ENCODE measurements around the gene LOXL3.
A peak's percentile ranks its signal among the peaks of the same experiment; 100 is the strongest.
"Not testable (repeated sequence)": the region's sequence is repeated elsewhere in the genome, so short reads cannot be mapped to it uniquely, and the experiment has no call there.

The LOXL3 gene

GRCh38 chr2:74575320-74575719, 21.6 kb upstream of the LOXL3 start:
- no peak for FAIRE-seq
- DNase-seq (ENCODE audit: insufficient read length, low spot score), result no peak

- FAIRE-seq, result peak; percentile 90
- DNase-seq (ENCODE audit: insufficient read length, low spot score), result no peak
These were observed 20.2 kb upstream of the LOXL3 start for GRCh38 chr2:74573747-74574562.

DNA sequence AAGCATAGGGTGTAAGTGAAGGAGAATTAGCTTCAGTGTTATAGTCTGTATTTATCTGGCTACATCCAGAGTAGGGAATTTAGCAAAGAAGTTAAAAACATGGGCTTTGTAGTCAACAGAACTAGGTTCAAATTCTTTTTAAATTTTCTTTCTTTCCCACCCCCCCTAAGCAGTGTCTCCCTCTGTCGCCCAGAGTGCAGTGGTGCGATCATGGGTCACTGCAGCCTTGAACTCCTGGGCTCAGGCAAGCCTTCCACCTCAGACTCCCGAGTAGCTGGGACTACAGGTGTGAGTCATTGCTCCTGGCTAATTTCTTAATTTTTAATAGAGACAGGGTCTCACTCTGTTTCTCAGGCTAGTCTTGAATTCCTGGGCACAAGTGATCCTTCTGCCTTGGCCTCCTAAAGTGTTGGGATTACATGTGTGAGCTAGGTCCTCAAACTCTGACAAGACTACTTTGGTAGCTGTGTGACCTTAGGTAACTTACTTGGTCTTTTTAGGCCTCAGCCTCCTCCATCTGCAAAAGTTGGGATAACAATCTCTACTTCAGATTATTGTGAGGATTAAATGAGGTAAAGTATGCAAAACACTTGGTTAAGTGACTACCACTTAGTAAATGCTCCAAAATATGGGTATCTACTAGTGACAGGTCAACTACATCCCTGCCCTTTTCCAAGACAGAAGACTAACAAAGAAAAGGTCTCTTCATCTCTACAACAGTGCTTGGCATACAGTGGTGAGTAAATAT, 18.6 kb upstream of the LOXL3 start:
- DNase-seq (ENCODE audit: insufficient read length, low spot score) (no peak), FAIRE-seq (peak; percentile 4)

- peak; percentile 95 for FAIRE-seq
These were observed 17.3 kb upstream of the LOXL3 start for GRCh38 chr2:74571058-74571457.

GRCh38 chr2:74569686-74570085, 15.9 kb upstream of the LOXL3 start:
- DNase-seq (ENCODE audit: insufficient read length, low spot score), result no peak
- peak; percentile 37 for FAIRE-seq

More at GRCh38 chr2:74571058-74571457, 17.3 kb upstream of the LOXL3 start:
- DNase-seq (ENCODE audit: insufficient read length, low spot score), result no peak

DNA sequence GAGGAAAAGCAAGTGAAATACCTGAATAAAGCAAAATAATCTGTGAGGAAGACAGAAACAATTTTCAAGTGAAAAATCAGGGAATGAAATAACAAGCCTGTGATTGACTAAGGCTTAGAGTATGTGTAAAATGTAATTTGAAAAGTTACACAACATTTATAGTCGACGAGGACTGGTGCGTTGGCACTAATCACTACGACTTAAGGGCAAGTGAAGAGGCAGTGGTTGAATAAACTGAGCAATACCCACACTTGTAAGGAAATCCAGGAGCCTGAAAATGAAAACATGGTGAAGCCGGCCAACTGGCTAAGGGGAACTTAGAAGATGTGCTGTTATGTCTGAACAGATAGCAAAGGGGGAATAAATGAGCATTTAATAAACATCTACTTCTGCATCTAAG, 14.1 kb upstream of the LOXL3 start:
- FAIRE-seq (no peak), DNase-seq (ENCODE audit: insufficient read length, low spot score) (no peak)

DNA sequence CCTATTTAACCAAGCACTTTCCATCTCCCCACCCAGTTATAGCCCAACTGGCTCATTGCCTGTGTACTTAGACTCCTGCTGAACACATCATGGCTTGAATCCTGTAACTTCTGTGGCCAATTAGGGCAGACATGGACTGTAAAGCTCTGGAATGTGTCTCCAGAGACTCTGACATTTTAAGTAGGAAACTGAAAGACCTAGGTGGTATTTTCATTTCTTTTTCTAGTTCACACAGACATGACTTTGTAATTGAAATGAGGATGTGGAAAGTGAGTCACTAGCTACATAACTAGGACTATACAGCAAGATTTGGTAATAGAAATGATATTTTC, 13.0 kb upstream of the LOXL3 start:
- FAIRE-seq (no peak), DNase-seq (ENCODE audit: insufficient read length, low spot score) (no peak)

GRCh38 chr2:74566076-74566753, 12.5 kb upstream of the LOXL3 start:
- DNase-seq (ENCODE audit: insufficient read length, low spot score) (no peak), FAIRE-seq (peak; percentile 73)

DNA sequence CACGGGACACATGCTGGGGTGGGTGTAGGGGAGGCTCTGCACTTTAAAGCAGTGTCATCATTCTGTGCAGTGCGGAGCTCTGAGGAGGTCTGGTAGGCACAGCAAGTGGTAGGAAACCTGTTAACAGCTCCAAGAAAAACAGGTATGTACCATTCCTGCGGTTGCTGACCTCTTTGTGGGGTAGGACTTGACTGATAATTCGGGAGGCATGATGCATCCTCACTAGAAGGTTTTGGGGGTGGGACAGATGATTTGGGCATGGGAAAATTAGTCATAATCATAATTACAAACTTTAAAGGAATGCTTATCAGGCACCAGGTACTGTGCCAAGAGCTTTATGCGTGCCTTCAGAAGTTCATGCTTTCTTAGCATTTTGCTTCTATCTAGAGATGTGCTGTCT, 10.5 kb upstream of the LOXL3 start:
- FAIRE-seq, result no peak
- DNase-seq (ENCODE audit: insufficient read length, low spot score), result no peak

DNA sequence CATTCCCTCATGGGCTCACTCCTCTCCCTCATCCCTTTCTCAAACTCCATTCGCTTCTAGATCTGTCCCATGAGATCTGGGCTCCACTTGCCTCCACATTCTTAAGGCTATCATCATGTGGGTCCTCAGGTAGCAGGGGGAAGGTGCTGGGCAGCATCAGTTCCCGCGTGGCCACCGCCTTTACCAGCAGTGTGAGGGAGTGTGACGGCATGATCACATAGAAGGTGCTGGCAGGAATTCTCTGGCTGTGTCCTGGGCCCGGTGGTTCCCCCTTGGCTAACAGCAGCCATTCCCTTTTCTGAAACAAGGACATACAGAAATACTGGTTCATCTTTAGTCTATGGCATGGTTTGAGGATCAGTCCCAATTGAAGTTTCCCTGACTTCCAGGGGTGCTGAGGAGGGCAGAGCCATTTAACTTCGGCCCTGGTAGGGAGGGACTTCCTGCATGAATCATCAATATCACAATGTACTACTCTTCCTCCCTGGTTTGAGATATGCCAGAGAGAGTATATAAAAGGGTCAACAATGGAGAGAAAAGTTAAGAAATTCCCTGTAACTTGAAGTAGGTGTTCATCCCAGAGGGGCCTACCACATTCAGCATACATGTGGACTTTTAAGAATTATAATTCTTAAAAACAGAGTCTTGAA, 8.5 kb upstream of the LOXL3 start:
- no peak for FAIRE-seq
- no peak for DNase-seq (ENCODE audit: insufficient read length, low spot score)

GRCh38 chr2:74561022-74561421, 7.3 kb upstream of the LOXL3 start:
- DNase-seq (ENCODE audit: insufficient read length, low spot score); FAIRE-seq: not testable (repeated sequence)

DNA sequence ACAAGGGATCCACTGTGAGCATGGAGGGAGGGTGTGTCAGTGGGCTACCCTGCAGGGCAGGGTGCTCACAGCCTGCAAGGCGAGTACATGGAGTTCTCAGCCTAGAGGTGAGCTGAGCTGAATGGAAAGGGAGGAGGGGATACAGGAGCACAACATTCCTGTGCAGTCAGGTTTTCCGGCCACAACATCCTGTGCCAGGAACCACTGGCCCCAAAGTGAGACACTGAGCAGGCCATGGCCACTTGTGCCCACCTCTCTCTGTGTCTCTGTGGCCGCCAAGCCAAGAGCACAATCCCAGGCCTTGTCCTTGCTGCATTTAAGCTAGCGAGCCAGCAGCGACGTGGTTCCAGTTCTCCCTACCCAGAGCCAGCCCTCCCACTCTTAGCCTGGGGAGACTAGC, 6.8 kb upstream of the LOXL3 start:
- FAIRE-seq (no peak), DNase-seq (ENCODE audit: insufficient read length, low spot score) (no peak)

GRCh38 chr2:74559912-74560311, 6.2 kb upstream of the LOXL3 start:
- FAIRE-seq (no peak), DNase-seq (ENCODE audit: insufficient read length, low spot score) (no peak)

DNA sequence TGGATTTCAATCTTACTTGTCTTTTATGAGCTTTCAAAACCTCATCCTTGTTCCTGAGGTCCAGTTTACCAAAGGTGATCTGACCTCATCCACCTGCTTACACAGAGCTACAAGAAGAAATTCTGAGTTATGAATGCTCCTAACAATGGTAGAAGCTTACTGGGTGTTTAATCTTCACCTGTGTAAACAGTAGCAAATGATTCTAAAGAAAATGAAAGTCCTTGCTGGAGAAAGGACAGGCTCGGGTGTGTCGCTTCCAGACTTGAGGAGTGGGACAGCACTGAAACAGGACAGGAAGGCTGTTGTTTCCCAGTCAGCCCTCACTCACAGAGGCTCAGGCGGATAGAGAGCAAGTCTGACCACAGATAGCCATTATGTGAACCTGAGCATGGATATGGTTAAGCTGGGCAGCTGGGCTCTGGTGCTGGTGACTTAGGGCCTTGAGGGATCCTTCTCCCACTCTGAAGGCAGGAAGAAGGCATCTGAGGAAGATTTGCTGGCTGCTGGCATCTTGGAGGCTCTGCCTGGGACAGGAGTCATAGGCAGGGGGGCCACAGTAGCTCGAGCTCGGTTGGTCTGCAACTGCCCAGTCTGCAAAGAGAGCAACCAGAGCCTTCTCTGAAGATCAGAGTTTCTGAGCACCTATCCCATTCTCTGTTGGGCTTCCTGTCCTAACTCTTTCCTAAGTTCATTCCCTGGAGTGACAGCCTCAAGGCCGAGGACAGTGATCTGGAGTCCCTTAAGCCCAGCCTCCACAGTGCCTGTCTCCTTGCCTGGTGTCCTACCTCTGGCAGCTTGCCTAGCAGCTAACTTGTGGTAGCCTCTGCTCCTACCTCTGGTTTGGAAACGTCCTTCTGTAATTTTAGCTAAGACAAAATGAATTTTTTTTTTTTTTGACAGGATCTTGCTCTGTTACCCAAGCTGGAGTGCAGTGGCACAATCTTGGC, 4.8 kb upstream of the LOXL3 start:
- no peak for DNase-seq (ENCODE audit: insufficient read length, low spot score)
- peak; percentile 44 for FAIRE-seq

- DNase-seq (ENCODE audit: insufficient read length, low spot score) (no peak), FAIRE-seq (no peak)
These were observed 3.2 kb upstream of the LOXL3 start for GRCh38 chr2:74556831-74557370.

GRCh38 chr2:74556159-74556558, 2.4 kb upstream of the LOXL3 start:
- DNase-seq (ENCODE audit: insufficient read length, low spot score) (no peak), FAIRE-seq (no peak)

DNA sequence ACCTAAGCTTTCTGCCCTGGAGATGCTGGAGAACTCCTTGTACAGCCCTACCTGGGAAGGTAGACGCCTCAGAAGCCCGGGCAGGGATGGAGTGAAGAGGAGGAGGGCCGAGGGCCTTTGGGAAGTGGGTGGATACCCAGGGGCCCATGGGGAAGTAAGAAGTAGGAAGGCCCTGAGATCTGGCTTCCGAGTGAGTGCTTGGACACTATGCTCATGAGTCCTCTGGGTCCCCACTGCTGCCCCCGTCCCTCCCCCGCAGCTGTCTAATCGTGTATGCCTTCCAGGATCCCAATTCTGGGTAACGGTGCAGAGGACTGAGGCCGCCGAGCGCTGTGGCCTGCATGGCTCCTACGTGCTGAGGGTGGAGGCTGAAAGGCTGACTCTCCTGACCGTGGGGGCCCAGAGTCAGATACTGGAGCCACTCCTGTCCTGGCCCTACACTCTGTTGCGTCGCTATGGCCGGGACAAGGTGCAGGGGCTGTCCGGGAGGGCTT, 1.9 kb upstream of the LOXL3 start:
- DNase-seq (ENCODE audit: insufficient read length, low spot score), result no peak
- no peak for FAIRE-seq

GRCh38 chr2:74554820-74555531, 1.2 kb upstream of the LOXL3 start:
- FAIRE-seq (peak; percentile 88), DNase-seq (ENCODE audit: insufficient read length, low spot score) (peak; percentile 63)
